ENCODE results near the gene CHN2. TPM values are rescaled to one million over a fixed set of nuclear protein-coding genes. Genes with fewer than 3 reads are reported as not detected.

Gene CHN2
- polyA plus RNA-seq, 1 donor: 16.0 TPM

- no peak for DNase-seq (ENCODE audit: low read depth)
Measured at GRCh38 chr7:29467193-29467926, 272.8 kb downstream of the CHN2 start.

- DNase-seq (ENCODE audit: low read depth): no peak
Measured at GRCh38 chr7:29468196-29468595, 273.6 kb downstream of the CHN2 start.

- no peak for DNase-seq (ENCODE audit: low read depth)
Measured at GRCh38 chr7:29469281-29469680, 274.7 kb downstream of the CHN2 start.

- no peak for DNase-seq (ENCODE audit: low read depth)
Measured at GRCh38 chr7:29469976-29470557, 275.5 kb downstream of the CHN2 start.

GRCh38 chr7:29471444-29472138 lies 277.0 kb downstream of the CHN2 start:
- DNase-seq (ENCODE audit: low read depth): no peak

GRCh38 chr7:29476916-29477315 lies 282.3 kb downstream of the CHN2 start:
- DNase-seq (ENCODE audit: low read depth): no peak

- DNase-seq (ENCODE audit: low read depth): no peak
Measured at GRCh38 chr7:29478226-29478625, 283.7 kb downstream of the CHN2 start.

- DNase-seq (ENCODE audit: low read depth): no peak
Measured at GRCh38 chr7:29478687-29479240, 284.2 kb downstream of the CHN2 start.

GRCh38 chr7:29479301-29480200 lies 285.0 kb downstream of the CHN2 start:
- DNase-seq (ENCODE audit: low read depth): no peak

GRCh38 chr7:29480451-29480850 lies 285.9 kb downstream of the CHN2 start:
- no peak for DNase-seq (ENCODE audit: low read depth)

GRCh38 chr7:29480934-29481651 lies 286.5 kb downstream of the CHN2 start:
- no peak for DNase-seq (ENCODE audit: low read depth)

GRCh38 chr7:29482056-29482455 lies 287.5 kb downstream of the CHN2 start:
- no peak for DNase-seq (ENCODE audit: low read depth)

- DNase-seq (ENCODE audit: low read depth): no peak
Measured at GRCh38 chr7:29483219-29484104, 288.9 kb downstream of the CHN2 start.

- DNase-seq (ENCODE audit: low read depth): no peak
Measured at GRCh38 chr7:29484280-29484679, 289.7 kb downstream of the CHN2 start.

GRCh38 chr7:29485339-29486190 lies 291.0 kb downstream of the CHN2 start:
- no peak for DNase-seq (ENCODE audit: low read depth)

GRCh38 chr7:29486191-29486700 lies 291.7 kb downstream of the CHN2 start:
- no peak for DNase-seq (ENCODE audit: low read depth)

GRCh38 chr7:29487424-29487823 lies 292.8 kb downstream of the CHN2 start:
- no peak for DNase-seq (ENCODE audit: low read depth)

- no peak for DNase-seq (ENCODE audit: low read depth)
Measured at GRCh38 chr7:29488203-29488970, 293.8 kb downstream of the CHN2 start.
